ENCODE measurements around the gene SHC1.

Gene SHC1

GRCh38 chr1:154973344-154974101, 3.0 kb upstream of the SHC1 start:
- peak; percentile 78 for DNase-seq (ENCODE audit: low read depth, low spot score)

- no peak for DNase-seq (ENCODE audit: low read depth, low spot score)
These were observed 2.2 kb upstream of the SHC1 start for GRCh38 chr1:154972517-154973343.

- no peak for DNase-seq (ENCODE audit: low read depth, low spot score)
These were observed 1.6 kb upstream of the SHC1 start for GRCh38 chr1:154972213-154972516.

- no peak for DNase-seq (ENCODE audit: low read depth, low spot score)
These were observed 923 bp upstream of the SHC1 start for GRCh38 chr1:154971341-154971998.

GRCh38 chr1:154969860-154970452, 591 bp downstream of the SHC1 start:
- no peak for DNase-seq (ENCODE audit: low read depth, low spot score)

GRCh38 chr1:154969246-154969645, 1.3 kb downstream of the SHC1 start:
- DNase-seq (ENCODE audit: low read depth, low spot score): no peak

GRCh38 chr1:154968731-154969130, 1.8 kb downstream of the SHC1 start:
- DNase-seq (ENCODE audit: low read depth, low spot score): no peak

- no peak for DNase-seq (ENCODE audit: low read depth, low spot score)
These were observed 3.1 kb downstream of the SHC1 start for GRCh38 chr1:154967331-154967950.

- DNase-seq (ENCODE audit: low read depth, low spot score): no peak
These were observed 4.4 kb downstream of the SHC1 start for GRCh38 chr1:154966111-154966510.

GRCh38 chr1:154964359-154964758, 6.2 kb downstream of the SHC1 start:
- DNase-seq (ENCODE audit: low read depth, low spot score): no peak

GRCh38 chr1:154963643-154964042, 6.9 kb downstream of the SHC1 start:
- DNase-seq (ENCODE audit: low read depth, low spot score): no peak

GRCh38 chr1:154962795-154963330, 7.7 kb downstream of the SHC1 start:
- DNase-seq (ENCODE audit: low read depth, low spot score): no peak

GRCh38 chr1:154962156-154962749, 8.3 kb downstream of the SHC1 start:
- DNase-seq (ENCODE audit: low read depth, low spot score): no peak

- peak; percentile 64 for DNase-seq (ENCODE audit: low read depth, low spot score)
These were observed 9.1 kb downstream of the SHC1 start, which contains the start of gene PYGO2 for GRCh38 chr1:154961207-154962155. Gene PYGO2 (minus strand): TSS chr1:154961782. CDS start chr1:154961576, 206 bp downstream.

- no peak for DNase-seq (ENCODE audit: low read depth, low spot score)
These were observed 10.0 kb downstream of the SHC1 start for GRCh38 chr1:154960446-154961136.

- DNase-seq (ENCODE audit: low read depth, low spot score): no peak
These were observed 11.1 kb downstream of the SHC1 start for GRCh38 chr1:154959426-154959780.

- no peak for DNase-seq (ENCODE audit: low read depth, low spot score)
These were observed 11.7 kb downstream of the SHC1 start for GRCh38 chr1:154958681-154959425.

- no peak for DNase-seq (ENCODE audit: low read depth, low spot score)
These were observed 12.5 kb downstream of the SHC1 start for GRCh38 chr1:154958036-154958435.

Measured in activated naive CD8-positive, alpha-beta T cell treated with anti-CD3 and anti-CD28 coated beads, Interleukin-2, amount 50 U/mL, for 16 hours (primary cell).